PFSK-1 (cell line): ENCODE data around the gene IGSF21.

ENCODE experiments used
- POLR2AphosphoS5 ChIP-seq: IDR thresholded peaks from 2 replicates; pipeline ENCODE4 v1.6.1; 2012; ENCODE audit warnings: low read depth, mild to moderate bottlenecking, control low read depth, low read length, moderate library complexity
- SIN3A ChIP-seq: IDR thresholded peaks from 2 replicates; pipeline ENCODE4 v1.6.1; 2012; ENCODE audit warnings: mild to moderate bottlenecking, low read length, moderate library complexity, borderline replicate concordance; ENCODE audit not compliant: insufficient read depth

GRCh38 chr1:18354612-18355011 lies 247.0 kb downstream of the IGSF21 start:
- TF ChIP-seq SIN3A (no peak), POLR2AphosphoS5 (no peak)
